ENCODE measurements around the gene EIF1AD.

EIF1AD gene

GRCh38 chr11:66001942-66002647, at the start of gene EIF1AD, which contains the start of gene BANF1:
TSS of gene EIF1AD (minus strand) at chr11:66002157. CDS start at chr11:66000389, 1,768 bp downstream.
TSS of gene BANF1 (plus strand) at chr11:66002503. CDS start at chr11:66003251, 748 bp downstream.
- ATAC-seq = peak; percentile 93
- TF ChIP-seq BACH2 (CRISPR knock-in tag; IDR thresholded peaks at IDR 0.05; ENCODE audit: borderline replicate concordance) (no peak), ZFP3 (CRISPR knock-in tag; IDR thresholded peaks at IDR 0.05) (no peak), TOX (CRISPR knock-in tag; IDR thresholded peaks at IDR 0.05; ENCODE audit: borderline replicate concordance) (no peak), CREB5 (CRISPR knock-in tag; IDR thresholded peaks at IDR 0.05; ENCODE audit: low read depth) (no peak), TCF4 (CRISPR knock-in tag; IDR thresholded peaks at IDR 0.05; ENCODE audit: borderline replicate concordance) (no peak), CSRNP3 (CRISPR knock-in tag; IDR thresholded peaks at IDR 0.05) (no peak), ARNTL (CRISPR knock-in tag; IDR thresholded peaks at IDR 0.05; ENCODE audit: borderline replicate concordance, low read depth) (no peak), GLIS3 (CRISPR knock-in tag; IDR thresholded peaks at IDR 0.05) (no peak), ESRRG (CRISPR knock-in tag; IDR thresholded peaks at IDR 0.05) (no peak), CSDC2 (CRISPR knock-in tag; IDR thresholded peaks at IDR 0.05) (no peak), PPARA (CRISPR knock-in tag; IDR thresholded peaks at IDR 0.05; ENCODE audit: borderline replicate concordance) (no peak), ZC3H10 (CRISPR knock-in tag; IDR thresholded peaks at IDR 0.05) (no peak), TSHZ2 (CRISPR knock-in tag; IDR thresholded peaks at IDR 0.05) (no peak), ZNF8 (CRISPR knock-in tag; IDR thresholded peaks at IDR 0.05) (no peak), POU6F1 (CRISPR knock-in tag; IDR thresholded peaks at IDR 0.05; ENCODE audit: borderline replicate concordance, low read depth) (no peak; the same call in 1 of the 2 replicates), PATZ1 (CRISPR knock-in tag; IDR thresholded peaks at IDR 0.05; ENCODE audit: borderline replicate concordance) (no peak), ZNF70 (CRISPR knock-in tag; IDR thresholded peaks at IDR 0.05) (no peak), SNAI2 (CRISPR knock-in tag; IDR thresholded peaks at IDR 0.05) (no peak)

GRCh38 chr11:66051371-66051765, 49.4 kb upstream of the EIF1AD start:
- ATAC-seq = no peak
- TF ChIP-seq SNAI2 (CRISPR knock-in tag; IDR thresholded peaks at IDR 0.05) (no peak), ESRRG (CRISPR knock-in tag; IDR thresholded peaks at IDR 0.05) (no peak), ZC3H10 (CRISPR knock-in tag; IDR thresholded peaks at IDR 0.05) (no peak), PPARA (CRISPR knock-in tag; IDR thresholded peaks at IDR 0.05; ENCODE audit: borderline replicate concordance) (no peak), ZNF565 (CRISPR knock-in tag; conservative IDR thresholded peaks at IDR 0.05; ENCODE audit: low read depth) (no peak)

GRCh38 chr11:66050581-66051231, 48.7 kb upstream of the EIF1AD start:
- no peak for ATAC-seq
- no peak for TF ChIP-seq ZNF8 (CRISPR knock-in tag; IDR thresholded peaks at IDR 0.05)
- no peak for TF ChIP-seq OSR1 (CRISPR knock-in tag; IDR thresholded peaks at IDR 0.05)
- no peak for TF ChIP-seq TCF4 (CRISPR knock-in tag; IDR thresholded peaks at IDR 0.05; ENCODE audit: borderline replicate concordance)
- TF ChIP-seq ZC3H10 (CRISPR knock-in tag; IDR thresholded peaks at IDR 0.05) = no peak
- no peak for TF ChIP-seq CSRNP3 (CRISPR knock-in tag; IDR thresholded peaks at IDR 0.05)
- TF ChIP-seq GLIS3 (CRISPR knock-in tag; IDR thresholded peaks at IDR 0.05) = no peak
- TF ChIP-seq ZFP3 (CRISPR knock-in tag; IDR thresholded peaks at IDR 0.05) = no peak
- no peak for TF ChIP-seq CREB5 (CRISPR knock-in tag; IDR thresholded peaks at IDR 0.05; ENCODE audit: low read depth)
- no peak for TF ChIP-seq BACH2 (CRISPR knock-in tag; IDR thresholded peaks at IDR 0.05; ENCODE audit: borderline replicate concordance)
- no peak for TF ChIP-seq ESRRG (CRISPR knock-in tag; IDR thresholded peaks at IDR 0.05)
- no peak for TF ChIP-seq ISL1 (CRISPR knock-in tag; IDR thresholded peaks at IDR 0.05)

Measured in SK-N-SH treated with all-trans-retinoic acid at 6 μM for 48 hours (cell line).